ENCODE measurements around the gene CLIC1. TPM values are rescaled to one million over a fixed set of nuclear protein-coding genes. Genes with fewer than 3 reads are reported as not detected.

The CLIC1 gene
- total RNA-seq, 2 experiments from 2014 or later = 314 to 413 TPM

GRCh38 chr6:31689249-31690110 is 46.9 kb downstream of the CLIC1 start:
- Histone ChIP-seq H3K27ac (ENCODE audit: low read depth, low read length, poor library complexity, severe bottlenecking) (no peak overlapping the region), H3K4me2 (ENCODE audit: low read length) (peak overlapping the region; percentile 28), H3K79me2 (ENCODE audit: insufficient read depth, low read depth, low read length) (no peaks in the 10 kb centered on the region), H3K9me3 (ENCODE audit: low read length) (no peaks in the 10 kb centered on the region), H3K4me3 (ENCODE audit: low read depth, low read length, poor library complexity, severe bottlenecking) (no peak overlapping the region), H4K20me1 (ENCODE audit: insufficient read depth, low read length) (no peaks in the 10 kb centered on the region), H2AFZ (ENCODE audit: low read length) (no peak overlapping the region), H3K4me1 (ENCODE audit: insufficient read depth, low read length, poor library complexity, severe bottlenecking) (peaks cover 12% of the 10 kb centered on the region), H3K9me2 (ENCODE audit: insufficient read depth, low read length) (no peaks in the 10 kb centered on the region), H3K36me3 (ENCODE audit: insufficient read depth, low read length) (peaks cover 70% of the 10 kb centered on the region)
- intact Hi-C loops (cut with micrococcal nuclease; ENCODE audit: unreplicated experiment) = loop anchor here (10.0 kb wide), 2 partner anchors 205 to 465 kb away; partner anchors contain the start of gene EHMT2
- BruUV-seq (replicated peaks) = no TSS peak
- CTCF ChIA-PET (ENCODE audit: unreplicated experiment) = interaction anchor here (0.5 to 0.6 kb wide), 2 partner anchors 21 to 80 kb away, joined by 3 to 5 read pairs; no protein-coding TSS in a partner anchor
- no peak for DNase-seq (ENCODE audit: low spot score)
- TF ChIP-seq, protein P1, sequence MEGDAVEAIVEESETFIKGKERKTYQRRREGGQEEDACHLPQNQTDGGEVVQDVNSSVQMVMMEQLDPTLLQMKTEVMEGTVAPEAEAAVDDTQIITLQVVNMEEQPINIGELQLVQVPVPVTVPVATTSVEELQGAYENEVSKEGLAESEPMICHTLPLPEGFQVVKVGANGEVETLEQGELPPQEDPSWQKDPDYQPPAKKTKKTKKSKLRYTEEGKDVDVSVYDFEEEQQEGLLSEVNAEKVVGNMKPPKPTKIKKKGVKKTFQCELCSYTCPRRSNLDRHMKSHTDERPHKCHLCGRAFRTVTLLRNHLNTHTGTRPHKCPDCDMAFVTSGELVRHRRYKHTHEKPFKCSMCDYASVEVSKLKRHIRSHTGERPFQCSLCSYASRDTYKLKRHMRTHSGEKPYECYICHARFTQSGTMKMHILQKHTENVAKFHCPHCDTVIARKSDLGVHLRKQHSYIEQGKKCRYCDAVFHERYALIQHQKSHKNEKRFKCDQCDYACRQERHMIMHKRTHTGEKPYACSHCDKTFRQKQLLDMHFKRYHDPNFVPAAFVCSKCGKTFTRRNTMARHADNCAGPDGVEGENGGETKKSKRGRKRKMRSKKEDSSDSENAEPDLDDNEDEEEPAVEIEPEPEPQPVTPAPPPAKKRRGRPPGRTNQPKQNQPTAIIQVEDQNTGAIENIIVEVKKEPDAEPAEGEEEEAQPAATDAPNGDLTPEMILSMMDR (conservative IDR thresholded peaks at IDR 0.05; ENCODE audit: low read length) = peak; percentile 73
- no peak for TF ChIP-seq EZH2phosphoT487 (IDR thresholded peaks at IDR 0.05; ENCODE audit: borderline replicate concordance, low read depth, low read length)
- POLR2A ChIA-PET = interaction anchor here (0.6 to 1.4 kb wide), 3 partner anchors 9 to 51 kb away, joined by 3 to 4 read pairs (median 3); no protein-coding TSS in a partner anchor

DNA sequence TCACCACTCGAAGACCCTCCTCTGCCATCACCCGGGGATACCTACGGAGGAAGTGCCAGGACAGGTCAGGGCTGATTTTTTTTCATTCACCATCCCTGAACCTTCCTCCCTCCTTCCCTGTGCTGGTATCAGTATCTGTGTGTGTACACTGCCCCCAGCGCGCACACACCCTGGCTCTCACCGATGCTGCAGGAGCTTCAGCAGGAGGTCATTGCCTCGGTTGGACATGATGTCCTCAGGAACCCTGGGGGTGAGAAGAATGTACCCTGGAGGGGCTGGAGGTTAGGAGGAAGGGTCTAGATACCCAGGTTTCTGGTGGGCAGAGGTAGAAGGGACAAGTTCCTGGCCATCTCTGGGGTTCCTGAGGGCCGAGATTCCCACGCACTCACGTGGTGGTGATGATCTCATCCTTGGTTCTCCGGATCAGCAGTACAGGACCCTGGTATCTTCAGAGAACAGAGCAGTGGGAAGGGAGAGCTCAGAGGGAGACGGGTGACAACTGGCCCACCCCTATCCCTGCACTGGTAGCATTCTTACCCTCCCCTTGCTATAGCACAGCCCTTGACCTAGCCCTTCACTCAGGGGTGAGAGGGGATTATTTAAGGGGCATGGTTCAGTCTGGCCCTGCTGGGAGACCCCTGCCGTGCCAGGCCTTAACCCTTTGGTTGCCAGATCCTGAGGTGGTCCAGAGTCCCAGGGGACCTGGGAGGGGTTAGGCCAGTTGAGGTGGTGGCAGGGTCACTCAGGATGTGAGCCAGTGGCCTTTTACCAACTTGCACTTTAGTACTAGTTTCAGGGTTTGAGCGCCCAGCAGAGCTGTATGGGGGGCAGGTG is 48.3 kb downstream of the CLIC1 start:
- Histone ChIP-seq H3K4me2 (ENCODE audit: low read length) (no peak overlapping the region), H2AFZ (ENCODE audit: low read length) (no peak overlapping the region), H3K36me3 (ENCODE audit: insufficient read depth, low read length) (peaks cover 60% of the 10 kb centered on the region), H3K27ac (ENCODE audit: low read depth, low read length, poor library complexity, severe bottlenecking) (no peak overlapping the region), H3K79me2 (ENCODE audit: insufficient read depth, low read depth, low read length) (no peaks in the 10 kb centered on the region), H3K9me2 (ENCODE audit: insufficient read depth, low read length) (no peaks in the 10 kb centered on the region), H3K4me3 (ENCODE audit: low read depth, low read length, poor library complexity, severe bottlenecking) (no peak overlapping the region), H4K20me1 (ENCODE audit: insufficient read depth, low read length) (no peaks in the 10 kb centered on the region), H3K4me1 (ENCODE audit: insufficient read depth, low read length, poor library complexity, severe bottlenecking) (peaks cover 12% of the 10 kb centered on the region), H3K9me3 (ENCODE audit: low read length) (no peaks in the 10 kb centered on the region)
- no TSS peak for BruUV-seq (replicated peaks)
- ChIA-PET POLR2A (interaction anchor here (0.7 kb wide), 1 partner anchor 13 kb away, joined by 3 read pairs; no protein-coding TSS in a partner anchor), CTCF (ENCODE audit: unreplicated experiment) (no interaction called here)
- no peak for DNase-seq (ENCODE audit: low spot score)
- intact Hi-C loops (cut with micrococcal nuclease; ENCODE audit: unreplicated experiment) = loop anchor here (10.0 kb wide), 2 partner anchors 207 to 463 kb away; partner anchors contain the start of gene EHMT2
- TF ChIP-seq EZH2phosphoT487 (IDR thresholded peaks at IDR 0.05; ENCODE audit: borderline replicate concordance, low read depth, low read length) = no peak
- TF ChIP-seq, protein P1 (conservative IDR thresholded peaks at IDR 0.05; ENCODE audit: low read length) = no peak

Measured in OCI-LY7 (cell line).